K562 (cell line): ENCODE measurements around the gene MBP. TPM values are rescaled to one million over a fixed set of nuclear protein-coding genes. Genes with fewer than 3 reads are reported as not detected.

ENCODE experiments used
- ATAC-seq: fragments of 200-7000 bp; cut with Tn5 transposase; 3 replicates; pipeline ENCODE4 v1.9.1; 2020; ENCODE audit warnings: moderate library complexity
- BruUV-seq: library from RNA; stranded (reverse); fragments of 400-500 nt; replicated peaks from 2 replicates; lab custom pipeline; 2021; lab: Mats Ljungman, UMichigan
- CTCF ChIA-PET: fragments of 300-600 bp; formaldehyde crosslinking; extraction: SDS; loops from one replicate; lab custom pipeline; 2021; ENCODE audit warnings: low intra/inter-chr PET ratio; lab: Yijun Ruan, JAX
- POLR2A ChIA-PET: fragments of 300-600, 350-650 bp; sonication (Branson Sonifier 250); formaldehyde crosslinking; extraction: SDS; loops from one replicate; lab custom pipeline; 2021; ENCODE audit warnings: antibody characterized with exemption, inconsistent platforms; lab: Yijun Ruan, JAX
- DNase-seq, 4 experiments: peaks; one replicate each; pipeline versions ENCODE4 v3.0.0 to v3.0.0-alpha.2; 2011 to 2018; ENCODE audit warnings: low spot score in 3 of 4, mixed read lengths in 3 of 4; ENCODE audit errors: extremely low read depth in 1 of 4
- FAIRE-seq: peaks from 2 replicates; lab custom pipeline; 2011; peaks lifted over from hg19 to GRCh38; lab: Jason Lieb, UNC
- H2AFZ ChIP-seq: 2 replicates; pipeline ENCODE4 v1.6.0; 2011; ENCODE audit warnings: low read depth, low read length, control low read depth, inconsistent platforms
- H3K27ac ChIP-seq: fragments of 200-600 bp; 3 replicates; pipeline ENCODE4 v1.8.0; 2011; ENCODE audit warnings: low read depth, mild to moderate bottlenecking, control low read depth, inconsistent platforms, low read length, moderate library complexity, mixed read lengths; ENCODE audit errors: extremely low read depth
- H3K27me3 ChIP-seq, 2 experiments: fragments of 300-600 bp in 1 of 2; 2 replicates in 1 of 2; 3 replicates in 1 of 2; pipeline versions ENCODE4 v1.6.0 to v1.8.0; 2011; ENCODE audit warnings: inconsistent platforms in 2 of 2, low read length in 2 of 2, mild to moderate bottlenecking in 1 of 2, mixed read lengths in 1 of 2, moderate library complexity in 1 of 2; ENCODE audit not compliant: control insufficient read depth in 2 of 2, insufficient read depth in 2 of 2
- H3K36me3 ChIP-seq: fragments of 300-600 bp; 3 replicates; pipeline ENCODE4 v1.8.0; 2011; ENCODE audit warnings: mild to moderate bottlenecking, low read length, inconsistent platforms; ENCODE audit not compliant: control insufficient read depth, insufficient read depth
- H3K4me1 ChIP-seq, 2 experiments: fragments of 200-600 bp in 1 of 2; replicated peaks in 1 of 2; 2 replicates in 1 of 2; 3 replicates in 1 of 2; pipeline versions ENCODE4 v1.5.1 to v1.8.0; 2011; ENCODE audit warnings: inconsistent platforms in 2 of 2, low read length in 2 of 2, mild to moderate bottlenecking in 1 of 2, mixed read lengths in 1 of 2, moderate library complexity in 1 of 2; ENCODE audit not compliant: control insufficient read depth in 2 of 2, insufficient read depth in 2 of 2
- H3K4me2 ChIP-seq: 2 replicates; pipeline ENCODE4 v1.6.1; 2011; ENCODE audit warnings: low read length, control low read depth, inconsistent platforms, mixed read lengths; ENCODE audit not compliant: insufficient read depth
- H3K4me3 ChIP-seq: fragments of 200-600 bp; sonication (generic), shearing (Covaris generic); 2 replicates; pipeline ENCODE4 v1.5.1; 2016; ENCODE audit warnings: control low read depth, inconsistent platforms
- H3K79me2 ChIP-seq: fragments of 200-600 bp; 3 replicates; pipeline ENCODE4 v1.8.0; 2011; ENCODE audit warnings: low read length, inconsistent platforms; ENCODE audit not compliant: control insufficient read depth, insufficient read depth
- H3K9ac ChIP-seq, 2 experiments: 2 replicates each; pipeline versions ENCODE4 v1.6.0 to v1.6.1; 2011; ENCODE audit warnings: low read depth in 2 of 2, low read length in 2 of 2, control low read depth in 1 of 2, inconsistent platforms in 1 of 2, mild to moderate bottlenecking in 1 of 2, mixed read lengths in 1 of 2; ENCODE audit not compliant: insufficient read depth in 1 of 2
- H3K9me1 ChIP-seq: one replicate; pipeline ENCODE4 v1.6.0; 2011; ENCODE audit warnings: inconsistent platforms, mild to moderate bottlenecking, low read length, moderate library complexity; ENCODE audit not compliant: control insufficient read depth, insufficient read depth
- H3K9me3 ChIP-seq: replicated peaks from 2 replicates; pipeline ENCODE4 v1.5.1; 2011; ENCODE audit warnings: low read depth, low read length, inconsistent platforms; ENCODE audit not compliant: control insufficient read depth, insufficient read depth
- H4K20me1 ChIP-seq: replicated peaks from 2 replicates; pipeline ENCODE4 v1.6.1; 2011; ENCODE audit warnings: low read length, inconsistent platforms, mixed read lengths; ENCODE audit not compliant: control insufficient read depth, insufficient read depth
- FOXJ3 ChIP-seq: sonication (generic); formaldehyde crosslinking; IDR thresholded peaks from 2 replicates; pipeline ENCODE4 v1.4.0; 2020; ENCODE audit warnings: mild to moderate bottlenecking, missing genetic modification reagents
- MAZ ChIP-seq, 2 experiments: fragments of 450-650 bp in 1 of 2; sonication (generic) in 1 of 2; formaldehyde crosslinking; IDR thresholded peaks in 1 of 2; conservative IDR thresholded peaks in 1 of 2; 2 replicates each; pipeline versions ENCODE4 v1.4.0 to v1.5.0; 2020; ENCODE audit warnings: mild to moderate bottlenecking in 1 of 2, missing genetic modification reagents in 1 of 2
- NFXL1 ChIP-seq: fragments of 450-650 bp; formaldehyde crosslinking; IDR thresholded peaks from 2 replicates; pipeline ENCODE4 v1.4.0; 2021; ENCODE audit warnings: mild to moderate bottlenecking
- PREB ChIP-seq: sonication (generic); formaldehyde crosslinking; IDR thresholded peaks from 2 replicates; pipeline ENCODE4 v1.8.1; 2023; ENCODE audit warnings: mild to moderate bottlenecking, missing genetic modification reagents
- RUNX1 ChIP-seq: sonication (generic); IDR thresholded peaks from 2 replicates; pipeline ENCODE4 v1.6.1; 2016; ENCODE audit warnings: antibody characterized with exemption, low read depth
- U2AF2 ChIP-seq: fragments of 200-400 bp; formaldehyde crosslinking; optimal IDR thresholded peaks from 2 replicates; pipeline ENCODE3; 2017; ENCODE audit warnings: low read depth, mild to moderate bottlenecking, low read length
- XRCC4 ChIP-seq: IDR thresholded peaks from one replicate; pipeline ENCODE4 v1.6.1; 2011; ENCODE audit not compliant: insufficient read depth, insufficient read length; ENCODE audit errors: extremely low read depth
- ZFP1 ChIP-seq: fragments of 450-650 bp; formaldehyde crosslinking; IDR thresholded peaks from 2 replicates; pipeline ENCODE4 v1.4.0; 2020; ENCODE audit warnings: mild to moderate bottlenecking, mixed read lengths
- ZNF12 ChIP-seq: sonication (generic); formaldehyde crosslinking; IDR thresholded peaks from 2 replicates; pipeline ENCODE4 v1.4.0; 2020; ENCODE audit warnings: mild to moderate bottlenecking, missing genetic modification reagents
- ZNF347 ChIP-seq: fragments of 450-650 bp; formaldehyde crosslinking; IDR thresholded peaks from 2 replicates; pipeline ENCODE4 v1.4.0; 2020; ENCODE audit warnings: low read depth, mild to moderate bottlenecking, moderate library complexity
- ZNF41 ChIP-seq: fragments of 250-450 bp; sonication (Bioruptor Pico); conservative IDR thresholded peaks from 2 replicates; pipeline ENCODE4 v1.4.0; 2020; ENCODE audit warnings: mild to moderate bottlenecking
- ZNF778 ChIP-seq: fragments of 450-650 bp; formaldehyde crosslinking; IDR thresholded peaks from 2 replicates; pipeline ENCODE4 v1.4.0; 2020; ENCODE audit warnings: mild to moderate bottlenecking, moderate library complexity
- WGBS: fragments of 100-300 bp; shearing (Covaris generic); methylation state at CpG from one replicate; pipeline ENCODE4 v1.1.6; 2016; ENCODE audit warnings: low coverage, mixed read lengths; ENCODE audit not compliant: insufficient coverage; ENCODE audit errors: missing lambda C conversion rate; 5-methylcytosine and 5-hydroxymethylcytosine counted together
- in situ Hi-C: fragments of 300-500 bp; cut with MboI; formaldehyde crosslinking; loops from 4 replicates; pipeline ENCODE4 v1.15.0; 2018; ENCODE audit warnings: inconsistent platforms, mixed read lengths
- intact Hi-C: fragments of 100-400 bp; cut with micrococcal nuclease; formaldehyde crosslinking; loops from 2 replicates; pipeline ENCODE4 v1.14.2; 2022
- polyA plus RNA-seq, 8 experiments: library from polyadenylated mRNA; depleted of rRNA in 4 of 8; stranded (reverse) in 5 of 8; unstranded in 3 of 8; fragments of >200 nt; fragmentation: Nextera tagmentation in 2 of 8; fragmentation: Illumina TruSeq in 1 of 8; extraction: Ambion mirVana in 2 of 8; extraction: Trizol in 1 of 8; gene quantifications; 2 replicates each; pipeline versions ENCODE4 v1.2.1 to v1.2.3, GENCODE V29; 2011 to 2014; ENCODE audit warnings: inconsistent platforms in 1 of 8, missing spikeins in 1 of 8
- total RNA-seq, 7 experiments: library from RNA; depleted of rRNA in 6 of 7; stranded (reverse); fragments of >200 nt in 6 of 7; fragmentation: Illumina TruSeq in 2 of 7; extraction: Trizol in 2 of 7; gene quantifications; 2 replicates each; pipeline versions ENCODE4 v1.2.1 to v1.2.3, GENCODE V29; 2011 to 2021; ENCODE audit warnings: low replicate concordance in 1 of 7
- TF ChIP-seq, protein P1 (sequence below), 2 experiments: IDR thresholded peaks in 1 of 2; conservative IDR thresholded peaks in 1 of 2; 2 replicates each; pipeline ENCODE4 v1.6.1; 2016; ENCODE audit warnings: low read depth in 2 of 2, mild to moderate bottlenecking in 1 of 2, missing compliant biosample characterization in 1 of 2, missing genetic modification characterization in 1 of 2, moderate library complexity in 1 of 2
- TF ChIP-seq, protein P2 (sequence below): fragments of 150-350 bp; IDR thresholded peaks from 2 replicates; pipeline ENCODE4 v1.6.1; 2014; ENCODE audit warnings: low read depth, mild to moderate bottlenecking, low read length, borderline replicate concordance

MBP gene
- total and polyA plus RNA-seq, 9 of the 15 experiments (the other 6 are each of a cell fraction or from before 2014, with no cell fraction given) = 0.09 TPM; not detected in 8

DNA sequence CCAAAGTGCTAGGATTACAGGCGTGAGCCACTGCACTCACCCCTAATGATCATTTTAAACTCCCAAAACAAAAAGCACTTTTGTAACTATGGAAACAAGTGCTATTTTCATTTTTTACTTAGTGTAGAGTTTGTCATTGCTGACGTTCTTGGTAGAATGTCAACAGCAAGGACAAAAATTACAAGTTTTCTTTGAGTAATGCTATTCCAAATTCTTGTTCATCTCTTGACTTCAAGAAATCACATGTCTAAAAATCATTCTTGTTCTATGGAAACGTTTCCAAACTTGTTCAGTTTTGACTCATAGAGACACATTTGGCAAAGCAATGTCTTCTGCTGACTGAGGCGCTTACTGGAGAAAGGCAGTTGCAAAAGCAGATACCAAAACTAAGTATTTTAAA, 82.6 kb downstream of the MBP start:
- CTCF ChIA-PET = no interaction called here
- H3K9me3 ChIP-seq = no peaks in the 10 kb centered on the region
- TF ChIP-seq ZFP1 (CRISPR knock-in tag) (no peak), PREB (CRISPR knock-in tag) (no peak), RUNX1 (no peak), XRCC4 (no peak), ZNF41 (no peak), MAZ (CRISPR knock-in tag; conservative IDR thresholded peaks at IDR 0.05 in 1 of 2, IDR thresholded peaks at IDR 0.05 in 1 of 2) (no peak), ZNF12 (CRISPR knock-in tag) (no peak), ZNF778 (CRISPR knock-in tag) (no peak), FOXJ3 (no peak), U2AF2 (no peak), NFXL1 (CRISPR knock-in tag) (no peak), ZNF347 (CRISPR knock-in tag) (no peak)
- TF ChIP-seq, protein P1, sequence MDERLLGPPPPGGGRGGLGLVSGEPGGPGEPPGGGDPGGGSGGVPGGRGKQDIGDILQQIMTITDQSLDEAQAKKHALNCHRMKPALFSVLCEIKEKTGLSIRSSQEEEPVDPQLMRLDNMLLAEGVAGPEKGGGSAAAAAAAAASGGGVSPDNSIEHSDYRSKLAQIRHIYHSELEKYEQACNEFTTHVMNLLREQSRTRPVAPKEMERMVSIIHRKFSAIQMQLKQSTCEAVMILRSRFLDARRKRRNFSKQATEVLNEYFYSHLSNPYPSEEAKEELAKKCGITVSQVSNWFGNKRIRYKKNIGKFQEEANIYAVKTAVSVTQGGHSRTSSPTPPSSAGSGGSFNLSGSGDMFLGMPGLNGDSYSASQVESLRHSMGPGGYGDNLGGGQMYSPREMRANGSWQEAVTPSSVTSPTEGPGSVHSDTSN (CRISPR knock-in tag; IDR thresholded peaks at IDR 0.05; ENCODE audit: low read depth) = no peak
- TF ChIP-seq, protein P1 (tag; conservative IDR thresholded peaks at IDR 0.05; ENCODE audit: low read depth) = no peak
- TF ChIP-seq, protein P2, sequence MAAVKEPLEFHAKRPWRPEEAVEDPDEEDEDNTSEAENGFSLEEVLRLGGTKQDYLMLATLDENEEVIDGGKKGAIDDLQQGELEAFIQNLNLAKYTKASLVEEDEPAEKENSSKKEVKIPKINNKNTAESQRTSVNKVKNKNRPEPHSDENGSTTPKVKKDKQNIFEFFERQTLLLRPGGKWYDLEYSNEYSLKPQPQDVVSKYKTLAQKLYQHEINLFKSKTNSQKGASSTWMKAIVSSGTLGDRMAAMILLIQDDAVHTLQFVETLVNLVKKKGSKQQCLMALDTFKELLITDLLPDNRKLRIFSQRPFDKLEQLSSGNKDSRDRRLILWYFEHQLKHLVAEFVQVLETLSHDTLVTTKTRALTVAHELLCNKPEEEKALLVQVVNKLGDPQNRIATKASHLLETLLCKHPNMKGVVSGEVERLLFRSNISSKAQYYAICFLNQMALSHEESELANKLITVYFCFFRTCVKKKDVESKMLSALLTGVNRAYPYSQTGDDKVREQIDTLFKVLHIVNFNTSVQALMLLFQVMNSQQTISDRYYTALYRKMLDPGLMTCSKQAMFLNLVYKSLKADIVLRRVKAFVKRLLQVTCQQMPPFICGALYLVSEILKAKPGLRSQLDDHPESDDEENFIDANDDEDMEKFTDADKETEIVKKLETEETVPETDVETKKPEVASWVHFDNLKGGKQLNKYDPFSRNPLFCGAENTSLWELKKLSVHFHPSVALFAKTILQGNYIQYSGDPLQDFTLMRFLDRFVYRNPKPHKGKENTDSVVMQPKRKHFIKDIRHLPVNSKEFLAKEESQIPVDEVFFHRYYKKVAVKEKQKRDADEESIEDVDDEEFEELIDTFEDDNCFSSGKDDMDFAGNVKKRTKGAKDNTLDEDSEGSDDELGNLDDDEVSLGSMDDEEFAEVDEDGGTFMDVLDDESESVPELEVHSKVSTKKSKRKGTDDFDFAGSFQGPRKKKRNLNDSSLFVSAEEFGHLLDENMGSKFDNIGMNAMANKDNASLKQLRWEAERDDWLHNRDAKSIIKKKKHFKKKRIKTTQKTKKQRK = no peak
- no peak for ATAC-seq
- no peak overlapping the region for H2AFZ ChIP-seq
- WGBS = 4% methylated on average over 4 of the region's 4 CpGs
- FAIRE-seq = no peak
- no peaks in the 10 kb centered on the region for H3K36me3 ChIP-seq
- POLR2A ChIA-PET = no interaction called here
- peaks cover 5 to 42% of the 10 kb centered on the region in 2 experiments; a peak in 4 of 5 replicates for H3K27me3 ChIP-seq
- no peaks in the 10 kb centered on the region for H3K9me1 ChIP-seq
- no peak overlapping the region for H3K9ac ChIP-seq
- intact Hi-C loops (loop anchor here (10.0 kb wide), 1 partner anchor 45 kb away; no protein-coding TSS in a partner anchor), in situ Hi-C loops (no loop called here)
- no peaks in the 10 kb centered on the region for H3K4me1 ChIP-seq
- H3K4me3 ChIP-seq = no peak overlapping the region
- no peak overlapping the region for H3K27ac ChIP-seq
- no peak for DNase-seq
- H3K79me2 ChIP-seq = no peaks in the 10 kb centered on the region
- H4K20me1 ChIP-seq = no peaks in the 10 kb centered on the region
- no TSS peak for BruUV-seq
- H3K4me2 ChIP-seq = no peak overlapping the region
